ENCODE data around the gene CNNM2.
"Not testable (repeated sequence)": the region's sequence is repeated elsewhere in the genome, so short reads cannot be mapped to it uniquely, and the experiment has no call there.

The CNNM2 gene

DNA sequence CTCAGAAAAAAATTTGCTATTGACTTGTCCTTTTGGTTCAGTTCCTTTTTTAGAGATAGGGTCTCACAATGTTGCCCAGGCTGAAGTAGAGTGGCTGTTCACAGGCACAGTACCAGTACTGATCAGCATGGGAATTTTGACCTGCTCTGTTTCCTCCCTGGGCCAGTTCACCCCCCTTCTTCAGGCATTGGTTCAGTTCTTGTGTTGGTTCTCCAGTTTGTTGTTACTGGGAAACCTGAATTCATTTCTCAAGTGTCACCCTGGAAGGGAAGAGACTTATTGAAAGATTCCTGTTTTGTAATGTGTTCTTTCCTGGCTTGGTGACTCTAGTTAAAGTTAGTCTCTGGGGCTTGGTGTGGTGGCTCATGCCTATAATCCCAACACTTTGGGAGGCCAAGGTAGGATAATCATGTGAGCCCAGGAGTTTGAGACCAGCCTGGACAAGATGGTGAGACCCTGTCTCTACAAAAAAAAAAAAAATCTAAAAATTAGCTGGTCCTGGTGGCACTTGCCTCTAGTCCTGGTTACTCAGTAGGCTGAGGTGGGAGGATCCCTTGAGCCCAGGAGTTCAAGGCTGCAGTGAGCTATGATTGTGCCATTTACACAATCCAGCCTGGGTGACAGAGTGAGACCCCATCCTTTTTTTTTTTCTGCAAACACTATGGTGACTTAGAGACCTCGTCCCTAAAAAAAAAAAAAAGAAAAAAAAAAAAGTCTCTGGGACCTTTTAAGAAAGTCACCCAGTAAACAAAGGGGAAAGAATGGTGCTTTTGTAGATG lies 52.7 kb downstream of the CNNM2 start:
- DNase-seq, result no peak

DNA sequence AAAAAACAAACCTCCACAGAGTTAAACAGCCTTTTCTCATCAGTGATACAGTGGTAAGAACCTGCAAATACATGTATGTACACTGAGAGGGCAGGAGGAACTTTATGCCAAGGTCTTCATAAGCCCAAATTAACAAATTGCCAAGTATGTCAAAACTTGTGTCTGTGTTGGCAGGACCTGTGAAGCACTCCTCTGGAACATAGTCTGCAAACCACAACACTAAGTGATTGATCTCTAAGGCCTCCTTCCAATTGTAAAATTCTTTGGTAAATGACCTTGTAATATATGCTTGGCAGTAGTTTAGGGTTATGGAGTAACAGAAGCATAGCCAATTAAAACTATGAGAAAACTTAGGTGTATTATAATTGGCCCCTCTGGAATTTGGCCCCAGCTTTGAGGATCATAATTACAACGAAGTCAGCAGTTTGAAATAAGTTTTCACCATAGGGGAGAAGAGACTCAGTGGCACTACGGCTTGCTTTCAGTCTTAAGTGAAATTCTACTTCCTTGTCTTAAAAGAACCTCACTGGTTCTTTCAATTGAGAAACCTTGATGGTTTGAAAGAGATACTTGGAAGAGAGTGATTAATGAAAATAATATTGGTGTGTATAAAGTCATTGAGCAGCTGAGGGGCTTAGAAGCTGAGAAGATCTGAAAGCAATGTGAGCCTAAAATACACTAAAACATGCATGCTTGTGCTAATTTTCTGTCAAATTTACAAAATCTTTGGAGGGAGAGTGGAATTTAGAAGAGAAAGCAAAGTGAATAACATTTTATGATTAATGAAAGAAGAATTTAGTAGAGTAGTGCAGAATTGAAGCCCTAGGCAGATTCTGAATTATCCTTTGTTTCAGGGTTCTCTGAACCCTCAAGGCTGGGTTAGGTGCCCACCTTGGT lies 57.6 kb downstream of the CNNM2 start:
- no peak for DNase-seq

DNA sequence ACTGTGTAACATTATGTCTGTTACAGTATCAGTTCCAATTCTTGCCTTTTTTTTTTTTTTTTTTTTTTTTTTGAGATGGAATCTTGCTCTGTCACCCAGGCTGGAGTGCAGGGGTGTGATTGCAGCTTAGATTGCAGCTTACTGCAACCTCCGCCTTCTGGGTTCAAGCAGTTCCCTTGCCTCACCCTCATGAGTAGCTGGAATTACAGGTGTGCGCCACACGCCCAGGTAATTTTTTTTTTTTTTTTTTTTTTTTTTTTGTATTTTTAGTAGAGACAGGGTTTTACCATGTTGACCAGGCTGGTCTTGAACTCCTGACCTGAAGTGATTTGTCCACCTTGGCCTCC lies 58.3 kb downstream of the CNNM2 start:
- not testable (repeated sequence) for DNase-seq

DNA sequence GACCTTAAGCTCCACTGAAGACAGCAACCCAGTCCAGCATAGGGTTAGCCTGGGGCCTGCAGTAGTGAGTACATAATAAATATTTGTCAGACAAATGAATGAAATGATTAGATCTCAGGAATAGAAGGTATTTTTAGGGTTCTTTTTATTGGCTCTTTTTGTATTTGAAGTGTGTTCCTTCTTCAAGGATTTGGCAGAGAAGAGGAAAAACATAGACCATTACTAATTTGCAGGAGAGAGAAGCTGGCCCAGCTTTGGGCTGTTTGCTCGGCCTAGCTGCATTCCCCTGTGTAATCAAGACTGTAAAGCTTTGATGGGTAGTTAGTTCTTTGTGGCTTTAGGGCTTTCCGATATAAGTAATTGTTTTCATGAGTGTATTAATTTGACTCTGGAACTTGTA lies 64.2 kb downstream of the CNNM2 start:
- no peak for DNase-seq

DNA sequence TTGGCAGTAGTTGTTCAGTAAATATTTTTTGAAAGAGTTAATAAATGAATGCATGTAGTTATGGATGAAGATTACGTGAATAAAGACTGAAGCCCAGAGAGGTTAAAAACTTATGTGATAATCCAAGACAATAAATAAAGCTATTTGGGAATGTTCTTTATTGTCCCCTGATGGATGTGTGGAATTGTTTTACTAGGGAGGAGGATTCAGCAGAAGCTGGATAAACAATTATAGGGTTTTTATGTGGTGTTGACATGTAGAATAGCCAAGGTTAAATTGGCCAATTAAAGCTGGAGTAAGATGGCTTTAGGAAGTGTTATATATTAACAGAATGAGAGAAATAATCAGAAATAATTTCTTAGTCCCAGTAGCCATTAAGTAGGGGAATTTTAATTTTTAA lies 66.0 kb downstream of the CNNM2 start:
- no peak for DNase-seq

DNA sequence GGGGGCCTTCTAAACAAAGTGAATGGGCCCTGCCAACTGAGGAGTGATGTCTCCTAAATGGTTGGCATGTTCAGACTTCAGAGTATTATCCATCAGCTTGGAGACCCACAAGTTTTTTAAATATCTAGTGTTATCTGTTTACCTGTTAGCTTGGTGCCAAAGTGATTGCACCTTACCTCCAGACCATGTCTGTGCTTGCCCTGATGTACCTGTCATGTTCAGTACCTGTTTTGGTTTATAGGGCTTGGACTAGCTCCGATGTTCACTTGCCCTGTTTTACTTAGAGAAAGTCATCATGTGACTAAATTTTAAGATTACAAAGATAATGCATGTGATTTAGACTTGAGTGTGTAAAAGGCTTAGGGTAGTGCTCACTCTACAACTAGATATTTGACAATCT lies 67.7 kb downstream of the CNNM2 start:
- no peak for DNase-seq

DNA sequence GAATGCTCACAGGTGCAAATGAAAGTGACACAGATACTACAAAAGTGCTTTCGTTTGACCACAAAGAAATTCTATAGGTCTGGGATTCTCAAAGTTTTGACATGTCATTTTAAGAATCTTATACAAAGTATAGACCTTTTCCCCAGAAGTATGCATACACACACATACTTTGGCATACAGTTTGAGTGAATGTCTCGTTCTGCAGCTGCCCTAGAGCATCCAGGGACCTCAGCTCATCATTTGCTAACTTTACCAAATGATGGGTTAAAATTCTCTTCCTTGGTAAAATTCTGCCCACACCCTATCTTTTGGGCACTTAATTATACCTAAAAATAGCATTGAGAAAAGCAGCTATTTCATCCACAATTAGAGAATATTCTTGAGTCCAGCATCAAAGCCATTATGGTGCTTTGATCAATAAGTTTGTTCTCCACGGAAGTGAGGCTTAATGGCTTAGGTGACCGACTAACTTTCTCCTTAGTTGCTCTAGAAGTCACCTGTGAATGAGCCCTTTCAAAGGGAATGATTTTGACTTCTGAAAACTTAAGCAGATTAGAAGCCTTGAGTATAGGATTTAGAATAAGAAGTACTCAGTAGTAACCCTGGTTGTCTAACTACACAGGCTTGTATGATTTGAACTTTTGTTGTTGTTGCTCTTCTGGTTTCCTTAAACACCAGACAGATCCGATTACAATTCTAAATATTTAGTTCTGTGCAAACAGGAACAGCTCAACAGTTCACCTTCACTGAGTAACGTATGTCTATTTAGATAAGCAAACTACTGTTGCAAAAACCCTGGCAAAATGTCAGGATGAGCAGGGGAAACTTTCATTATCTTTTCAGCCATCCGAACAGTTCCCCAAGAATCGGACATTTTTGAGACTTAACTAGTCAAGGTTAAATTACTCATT lies 70.6 kb downstream of the CNNM2 start:
- DNase-seq, result no peak

DNA sequence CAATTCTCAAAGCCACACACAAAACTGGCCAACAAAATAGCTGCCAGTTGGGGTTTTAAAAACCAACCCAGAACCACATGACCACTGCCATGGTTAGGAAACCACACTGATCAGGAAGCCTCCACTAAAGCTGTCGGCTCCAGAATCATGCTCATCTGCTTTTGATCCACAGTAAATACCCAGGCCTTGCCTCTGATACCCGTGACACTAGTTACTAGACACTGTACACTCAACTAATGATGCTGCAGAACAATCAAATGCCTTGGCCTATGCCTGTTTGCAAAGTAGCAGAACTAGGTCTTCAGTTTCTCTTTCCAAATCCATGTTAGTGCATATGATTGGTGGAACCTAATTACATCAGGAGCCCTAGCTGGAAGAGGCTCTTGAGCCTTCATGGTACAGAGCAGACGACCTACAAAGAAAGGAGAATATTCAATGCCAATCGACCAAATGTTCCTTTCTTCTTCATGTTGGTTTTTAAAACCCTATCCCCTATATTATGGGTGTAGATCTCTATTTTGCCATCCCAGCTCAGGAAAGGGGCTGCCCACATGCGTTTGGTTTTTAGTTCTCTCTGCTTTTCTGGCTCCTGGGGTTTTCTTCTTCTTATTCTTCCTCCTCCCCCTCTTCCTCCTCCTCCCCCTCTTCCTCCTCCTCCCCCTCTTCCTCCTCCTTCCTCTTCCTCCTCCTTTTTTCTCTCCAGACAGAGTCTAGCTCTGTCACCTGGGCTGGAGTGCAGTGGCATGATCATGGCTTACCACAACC lies 76.6 kb downstream of the CNNM2 start:
- DNase-seq, result no peak

DNA sequence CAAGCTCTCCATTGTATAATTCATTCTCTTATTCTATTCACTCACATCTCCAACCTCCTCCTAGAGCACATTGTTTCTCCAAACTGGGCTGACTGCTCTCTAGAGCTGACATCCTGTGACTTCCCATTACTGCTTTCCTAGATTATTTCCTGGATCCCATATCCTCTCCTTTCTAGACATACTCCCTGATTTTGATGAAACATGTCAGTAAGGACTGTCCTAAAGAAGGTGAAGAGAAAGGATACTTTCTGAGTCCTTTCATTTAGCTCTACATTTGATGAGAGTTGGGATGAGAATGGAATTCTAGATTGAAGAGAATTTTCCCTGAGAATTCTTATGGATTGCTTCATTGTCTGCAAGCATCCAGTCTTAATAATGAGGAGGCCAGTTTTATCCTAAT lies 78.8 kb downstream of the CNNM2 start:
- DNase-seq, result no peak

DNA sequence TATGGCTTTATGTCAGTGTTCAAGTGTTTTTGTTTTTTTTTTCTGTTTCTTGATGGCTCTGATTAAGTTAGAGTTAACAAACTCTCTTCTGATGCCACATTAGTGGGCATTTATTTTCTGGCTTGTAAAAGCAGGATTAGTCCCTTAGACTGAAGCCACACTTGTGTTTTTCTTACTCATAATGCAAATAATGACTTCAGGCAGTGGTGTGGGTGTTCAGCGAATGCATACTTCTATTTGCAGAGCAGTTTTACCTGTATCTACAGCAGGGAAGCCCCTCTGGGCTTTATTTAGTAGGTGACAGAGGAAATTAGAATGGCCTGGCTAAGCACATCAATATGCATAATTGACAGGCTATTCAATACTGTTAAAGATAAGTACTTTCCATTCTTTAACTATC lies 79.9 kb downstream of the CNNM2 start:
- no peak for DNase-seq

DNA sequence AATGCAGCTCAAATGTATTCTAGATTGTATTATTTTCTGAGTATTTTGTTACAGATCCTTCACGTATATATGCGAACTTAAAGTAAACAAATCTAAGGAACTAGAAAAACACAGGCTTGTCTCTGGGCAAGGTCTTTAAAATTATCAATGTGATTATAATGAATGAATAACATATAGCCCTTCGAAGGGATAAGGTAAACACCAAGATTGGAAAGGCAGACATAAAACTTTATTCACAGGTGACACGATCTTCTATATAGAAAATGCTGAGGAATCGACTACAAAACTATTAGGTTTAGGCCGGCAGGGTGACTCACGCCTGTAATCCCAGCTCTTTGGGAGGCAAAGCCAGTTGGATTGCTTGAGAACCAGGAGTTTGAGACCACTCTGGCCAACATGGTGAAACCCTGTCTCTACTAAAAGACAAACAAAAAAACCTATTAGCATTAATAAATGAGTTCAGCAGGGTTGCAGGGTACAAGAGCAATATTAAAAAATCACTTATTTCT lies 80.4 kb downstream of the CNNM2 start:
- DNase-seq, result no peak

DNA sequence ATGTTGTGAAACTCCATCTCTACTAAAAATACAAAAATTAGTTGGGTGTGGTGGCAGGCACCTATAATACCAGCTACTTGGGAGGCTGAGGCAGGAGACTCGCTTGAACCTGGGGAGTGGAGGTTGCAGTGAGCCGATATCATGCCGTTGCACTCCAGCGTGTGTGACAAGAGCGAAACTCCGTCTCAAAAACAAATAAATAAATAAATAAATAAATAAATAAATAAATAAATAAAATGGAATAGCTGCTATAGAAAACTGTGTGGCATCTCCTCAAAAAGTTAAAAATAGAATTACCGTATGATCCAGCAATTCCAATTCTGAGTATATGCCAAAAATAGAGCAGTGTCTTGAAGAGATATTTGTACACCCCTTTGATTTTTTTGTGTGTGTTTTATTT lies 82.0 kb downstream of the CNNM2 start:
- not testable (repeated sequence) for DNase-seq

DNA sequence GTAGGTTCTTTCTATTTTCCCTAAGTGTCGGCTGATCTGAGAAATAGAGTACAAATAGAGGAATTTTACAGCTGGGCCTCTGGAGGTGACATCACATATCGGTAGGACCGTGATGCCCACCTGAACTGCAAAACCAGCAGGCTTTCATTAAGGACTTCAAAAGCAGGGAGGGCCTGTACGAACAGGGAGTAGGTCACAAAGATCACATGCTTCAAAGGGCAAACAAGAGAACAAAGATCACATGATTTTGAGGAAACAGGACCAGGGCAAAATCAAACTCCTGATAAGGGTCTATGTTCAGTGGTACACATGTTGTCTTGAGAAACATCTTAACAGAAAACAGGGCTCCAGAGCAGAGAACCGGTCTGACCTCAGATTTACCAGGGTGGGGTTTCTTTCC lies 88.9 kb downstream of the CNNM2 start:
- no peak for DNase-seq

DNA sequence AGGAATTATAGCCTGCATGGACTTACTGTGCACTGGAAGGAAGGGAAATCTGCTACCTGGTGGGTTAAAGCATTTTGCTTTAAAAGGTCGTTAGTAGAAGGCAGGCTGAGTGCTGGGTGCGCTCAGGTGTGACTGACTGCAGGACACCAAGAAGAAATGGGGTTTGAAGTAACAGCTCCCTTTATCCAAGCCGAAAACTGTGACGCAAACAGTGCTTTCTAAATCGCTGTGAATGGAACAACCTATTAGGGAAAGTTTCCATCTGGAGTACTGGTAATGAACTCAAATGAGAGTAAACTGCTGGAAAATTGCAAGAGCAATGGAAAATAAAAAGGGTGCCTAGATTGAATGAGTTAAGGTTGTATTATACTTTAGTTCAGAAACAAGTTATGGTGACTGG lies 95.3 kb downstream of the CNNM2 start:
- DNase-seq, result no peak

DNA sequence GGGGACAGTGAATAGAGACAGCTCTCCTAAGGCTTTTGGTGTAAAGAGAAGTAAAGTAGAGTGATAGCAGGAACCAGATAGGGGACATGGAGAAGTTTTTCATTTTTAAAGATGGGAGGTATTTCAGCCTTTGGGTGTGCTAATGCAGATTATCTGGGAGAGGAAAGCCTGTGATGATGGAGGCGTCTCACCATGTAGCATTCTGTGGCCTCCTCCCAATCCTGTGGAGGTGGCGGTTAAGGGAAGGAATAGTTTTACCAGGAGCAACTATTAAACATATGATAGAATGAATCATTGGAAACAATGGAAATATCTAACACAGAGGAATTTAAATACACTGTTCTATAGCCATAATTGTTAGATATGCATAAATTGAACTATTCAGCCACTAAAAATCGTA lies 101.3 kb downstream of the CNNM2 start:
- no peak for DNase-seq

DNA sequence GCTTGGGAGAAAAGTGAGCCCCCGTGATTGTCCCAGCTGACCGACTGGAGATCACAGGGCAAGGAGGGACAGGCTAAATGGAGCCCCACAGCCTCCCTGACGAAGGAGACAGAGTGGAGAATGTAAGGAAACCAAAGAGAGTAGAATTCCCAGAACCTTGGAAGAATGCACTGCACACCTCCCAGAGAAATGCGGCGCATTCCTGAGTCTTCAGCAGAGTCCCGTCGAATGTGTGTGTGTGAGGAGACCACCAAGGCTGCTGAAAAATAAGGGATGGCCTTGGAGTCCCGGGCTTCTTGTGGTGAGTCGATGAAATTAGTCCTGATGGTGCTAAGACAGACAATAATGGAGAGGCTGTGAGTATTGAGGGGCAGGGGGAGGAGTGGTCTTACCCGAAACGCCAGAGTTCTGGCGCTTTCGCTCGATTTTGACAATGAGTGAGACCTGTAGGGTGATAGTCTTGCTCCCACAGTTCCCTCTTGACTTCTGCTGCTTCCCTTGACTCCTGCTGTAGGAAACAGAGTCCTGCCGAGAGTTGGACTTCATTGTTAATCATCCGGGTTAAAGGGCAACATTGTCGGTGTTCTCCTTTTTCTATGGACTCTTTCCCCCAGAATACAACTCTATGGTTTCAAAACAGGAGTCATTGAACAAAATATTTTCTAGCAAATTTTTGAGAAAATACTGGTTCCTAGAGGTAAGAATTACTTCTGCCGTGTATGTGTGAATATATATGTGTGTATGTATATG lies 103.2 kb downstream of the CNNM2 start:
- DNase-seq, result no peak

DNA sequence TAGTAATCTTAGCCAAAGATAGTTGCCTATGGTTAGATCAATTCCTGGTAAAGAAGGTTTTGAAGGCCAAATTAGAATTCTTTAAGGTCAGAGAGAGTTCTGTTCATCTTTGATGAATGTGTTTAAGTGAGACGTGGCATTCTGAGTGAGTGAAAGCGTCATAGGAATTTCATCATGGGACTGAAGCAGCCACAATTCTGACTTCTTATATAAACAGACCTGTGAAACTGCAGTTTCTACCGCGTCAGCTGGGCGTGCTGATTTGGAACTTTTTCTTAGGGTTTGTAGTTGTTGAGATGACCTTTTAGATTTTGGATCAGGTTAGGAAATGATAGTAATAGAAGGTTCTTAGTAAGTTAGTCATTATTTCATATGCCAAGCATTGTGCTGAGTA lies 103.8 kb downstream of the CNNM2 start:
- DNase-seq, result no peak

DNA sequence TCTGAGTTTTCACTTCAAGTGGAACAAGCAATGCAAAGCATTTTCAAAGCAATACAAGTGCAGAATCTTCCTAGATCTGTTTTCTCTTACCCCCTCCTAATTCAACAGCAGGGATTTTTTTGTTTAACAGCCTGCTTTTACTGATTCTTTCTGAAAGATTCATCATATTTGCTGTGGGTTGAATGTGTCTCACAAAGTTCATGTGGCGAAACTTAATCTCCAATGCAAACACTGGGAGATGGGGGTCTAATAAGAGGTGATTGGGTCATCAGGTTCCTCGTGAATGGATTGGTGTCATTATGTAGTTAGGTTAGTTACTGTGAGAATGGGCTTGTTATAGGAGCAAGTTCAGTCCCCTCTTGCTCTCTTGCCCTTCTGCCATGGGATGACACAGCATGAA lies 107.6 kb downstream of the CNNM2 start:
- DNase-seq, result no peak

DNA sequence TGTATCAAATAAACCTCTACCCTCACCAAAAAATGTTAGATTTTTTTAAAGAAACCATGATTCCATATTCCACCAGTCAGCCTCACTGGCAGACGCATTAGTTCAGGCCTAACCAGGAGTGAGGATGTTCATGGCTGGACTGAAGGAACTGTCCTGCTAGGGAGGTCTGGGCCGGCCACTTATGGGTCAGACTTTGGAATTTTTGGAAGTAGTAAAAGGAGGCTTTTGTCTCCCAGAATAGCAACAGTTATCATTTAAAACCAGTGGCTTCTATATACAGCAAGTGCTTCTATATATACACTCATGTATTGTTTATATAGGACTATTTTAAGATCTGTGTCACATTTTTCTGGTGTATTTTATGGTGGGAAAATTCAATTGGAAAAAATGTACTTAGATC lies 120.5 kb downstream of the CNNM2 start:
- DNase-seq, result no peak

DNA sequence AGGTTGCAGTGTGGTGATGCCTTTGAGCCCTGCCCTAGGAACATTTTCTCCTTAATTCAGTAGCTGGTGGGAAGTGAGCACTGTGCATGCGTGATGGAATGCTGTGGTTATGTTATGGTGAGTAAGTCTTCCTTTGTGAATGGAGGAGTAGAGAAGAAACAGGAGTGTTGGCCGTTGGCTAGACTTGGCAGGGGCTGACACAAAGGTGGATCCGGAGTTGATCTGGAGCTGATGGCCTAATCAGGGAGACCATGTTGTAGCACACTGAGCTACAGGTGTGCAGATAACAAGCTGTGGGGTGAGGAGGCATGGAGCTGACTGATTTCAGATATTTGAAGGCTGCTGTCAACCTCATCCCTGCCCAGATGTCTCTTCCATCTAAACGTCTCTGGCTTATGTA lies 122.3 kb downstream of the CNNM2 start:
- DNase-seq, result no peak

DNA sequence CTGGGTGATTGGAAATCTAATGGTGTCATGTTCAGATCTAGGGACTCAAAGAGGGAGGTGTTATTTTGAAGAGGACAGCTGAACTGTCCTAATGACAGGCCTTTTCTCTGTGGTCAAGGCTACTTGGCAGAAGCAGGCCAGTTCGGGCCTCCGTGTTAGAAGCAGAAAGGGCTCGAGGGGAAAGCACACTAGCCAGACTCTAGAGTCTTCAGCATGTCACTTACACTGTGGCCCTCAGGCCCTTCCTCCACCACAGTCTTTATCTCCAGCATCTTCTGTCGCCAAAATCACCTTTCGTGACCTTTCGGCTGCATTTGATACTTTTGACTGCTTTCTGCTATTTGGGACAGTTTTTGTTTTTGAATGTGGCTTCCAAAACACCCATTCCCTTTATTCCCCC lies 123.3 kb downstream of the CNNM2 start:
- DNase-seq, result no peak

DNA sequence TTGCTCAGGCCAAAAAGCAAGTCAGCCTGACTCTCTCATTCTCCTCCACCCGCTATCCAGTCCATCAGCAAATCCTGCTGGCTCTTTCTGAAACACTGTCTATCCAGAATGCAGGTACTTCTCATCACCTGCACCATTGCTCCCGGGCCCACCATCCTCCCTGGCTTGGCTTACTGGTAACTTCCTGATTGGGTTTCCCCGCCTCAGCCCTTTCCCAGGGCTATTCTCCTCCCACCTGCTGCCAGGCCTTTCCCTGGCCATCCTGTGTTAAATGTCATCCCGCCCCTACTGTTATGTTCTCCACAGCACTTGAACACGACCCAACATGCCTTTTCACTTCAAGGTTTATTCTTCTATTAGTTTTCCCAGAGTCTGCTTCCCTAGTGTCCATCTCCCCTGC lies 124.0 kb downstream of the CNNM2 start:
- DNase-seq, result no peak
